Mesenchymal stem cell (in vitro differentiated cells and primary cell): Measurements from ENCODE around the gene SLC51B.

ENCODE experiments used
- DNase-seq: peaks from one replicate; pipeline ENCODE4 v3.0.0-alpha.2; 2013
- H2AFZ ChIP-seq: one replicate; pipeline ENCODE4 v1.6.1; 2013; ENCODE audit warnings: low read depth, mild to moderate bottlenecking, control low read depth, inconsistent platforms, low read length, moderate library complexity
- H2AK5ac ChIP-seq: 2 replicates; pipeline ENCODE4 v1.6.1; 2013; ENCODE audit warnings: low read length, moderate library complexity, mild to moderate bottlenecking, inconsistent platforms; ENCODE audit not compliant: severe bottlenecking
- H2BK120ac ChIP-seq: one replicate; pipeline ENCODE4 v1.6.1; 2013; ENCODE audit warnings: low read depth, mild to moderate bottlenecking, inconsistent platforms, low read length, moderate library complexity
- H2BK12ac ChIP-seq, 2 experiments: one replicate each; pipeline ENCODE4 v1.6.1; 2013; ENCODE audit warnings: inconsistent platforms in 2 of 2, low read length in 2 of 2, mild to moderate bottlenecking in 2 of 2, moderate library complexity in 2 of 2, control low read depth in 1 of 2
- H2BK15ac ChIP-seq: one replicate; pipeline ENCODE4 v1.6.1; 2013; ENCODE audit warnings: mild to moderate bottlenecking, low read depth, inconsistent platforms; ENCODE audit not compliant: poor library complexity, severe bottlenecking
- H2BK5ac ChIP-seq: 2 replicates; pipeline ENCODE4 v1.6.1; 2013; ENCODE audit warnings: low read depth, mild to moderate bottlenecking, low read length, control low read depth, inconsistent platforms; ENCODE audit not compliant: poor library complexity, severe bottlenecking
- H3K14ac ChIP-seq, 2 experiments: one replicate each; pipeline ENCODE4 v1.6.1; 2013; ENCODE audit warnings: inconsistent platforms in 2 of 2, low read length in 2 of 2, control low read depth in 1 of 2, mild to moderate bottlenecking in 1 of 2, moderate library complexity in 1 of 2
- H3K18ac ChIP-seq, 2 experiments: one replicate each; pipeline ENCODE4 v1.6.1; 2013; ENCODE audit warnings: inconsistent platforms in 2 of 2, low read length in 2 of 2, control low read depth in 1 of 2, low read depth in 1 of 2, mild to moderate bottlenecking in 1 of 2
- H3K23ac ChIP-seq, 2 experiments: one replicate each; pipeline ENCODE4 v1.6.1; 2013; ENCODE audit warnings: inconsistent platforms in 2 of 2, low read length in 2 of 2, mild to moderate bottlenecking in 2 of 2, moderate library complexity in 2 of 2, control low read depth in 1 of 2
- H3K27ac ChIP-seq: 2 replicates; pipeline ENCODE4 v1.5.1; 2013; ENCODE audit warnings: mild to moderate bottlenecking, moderate library complexity, low read length, control low read depth, inconsistent platforms; ENCODE audit not compliant: poor library complexity, severe bottlenecking
- H3K27me3 ChIP-seq, 2 experiments: 2 replicates each; pipeline versions ENCODE4 v1.6.1 to v1.7.0; 2013; ENCODE audit warnings: low read length in 2 of 2, mild to moderate bottlenecking in 2 of 2, moderate library complexity in 2 of 2, control low read depth in 1 of 2, inconsistent platforms in 1 of 2; ENCODE audit not compliant: control insufficient read depth in 1 of 2, insufficient read depth in 1 of 2
- H3K36me3 ChIP-seq, 2 experiments: 2 replicates each; pipeline versions ENCODE4 v1.6.1 to v1.7.0; 2013; ENCODE audit warnings: low read length in 2 of 2, control low read depth in 1 of 2, inconsistent platforms in 1 of 2, low read depth in 1 of 2, mild to moderate bottlenecking in 1 of 2; ENCODE audit not compliant: insufficient read depth in 2 of 2, control insufficient read depth in 1 of 2
- H3K4ac ChIP-seq, 2 experiments: one replicate each; pipeline ENCODE4 v1.6.1; 2013; ENCODE audit warnings: inconsistent platforms in 2 of 2, low read length in 2 of 2, mild to moderate bottlenecking in 2 of 2, moderate library complexity in 2 of 2, control low read depth in 1 of 2, low read depth in 1 of 2
- H3K4me1 ChIP-seq: 2 replicates; pipeline ENCODE4 v1.6.1; 2013; ENCODE audit warnings: low read depth, low read length, control low read depth; ENCODE audit not compliant: control insufficient read depth, insufficient read depth
- H3K4me2 ChIP-seq: 2 replicates; pipeline ENCODE4 v1.6.1; 2013; ENCODE audit warnings: low read length, mild to moderate bottlenecking, inconsistent platforms; ENCODE audit not compliant: poor library complexity, severe bottlenecking
- H3K4me3 ChIP-seq, 2 experiments: 2 replicates each; pipeline versions ENCODE4 v1.5.1 to v1.7.0; 2013; ENCODE audit warnings: low read length in 2 of 2, mild to moderate bottlenecking in 2 of 2, control low read depth in 1 of 2, low read depth in 1 of 2; ENCODE audit not compliant: insufficient read depth in 1 of 2
- H3K79me1 ChIP-seq: replicated peaks from 2 replicates; pipeline ENCODE4 v1.6.1; 2013; ENCODE audit warnings: mild to moderate bottlenecking, control low read depth, low read length, inconsistent platforms; ENCODE audit not compliant: poor library complexity, severe bottlenecking
- H3K9ac ChIP-seq: 2 replicates; pipeline ENCODE4 v1.7.0; 2013; ENCODE audit warnings: mild to moderate bottlenecking, low read length, moderate library complexity
- H3K9me3 ChIP-seq: 2 replicates; pipeline ENCODE4 v1.7.0; 2013; ENCODE audit warnings: mild to moderate bottlenecking, low read length; ENCODE audit not compliant: control insufficient read depth
- H4K8ac ChIP-seq: one replicate; pipeline ENCODE4 v1.6.1; 2013; ENCODE audit warnings: inconsistent platforms, mild to moderate bottlenecking, low read length, moderate library complexity
- H4K91ac ChIP-seq: one replicate; pipeline ENCODE4 v1.6.1; 2013; ENCODE audit warnings: mild to moderate bottlenecking, low read length, inconsistent platforms
- WGBS: methylation state at CpG from one replicate; pipeline ENCODE4 v1.1.7; 2013; ENCODE audit warnings: mixed read lengths; 5-methylcytosine and 5-hydroxymethylcytosine counted together

The SLC51B gene

GRCh38 chr15:65067645-65068402, 22.6 kb downstream of the SLC51B start, which contains the start of gene RASL12:
RASL12 (minus strand) TSS chr15:65067991; CDS start chr15:65067835, 156 bp downstream.
- peaks cover 43 to 82% of the 10 kb centered on the region in 2 experiments for H3K27me3 ChIP-seq
- H3K36me3 ChIP-seq, result no peaks in the 10 kb centered on the region
- H3K9me3 ChIP-seq, result no peaks in the 10 kb centered on the region
- peak within 1 kb of the TSS; percentile 87 for H4K91ac ChIP-seq
- H2BK120ac ChIP-seq, result peak within 1 kb of the TSS; percentile 96
- peak within 1 kb of the TSS; percentile 97 for H2BK15ac ChIP-seq
- H3K79me1 ChIP-seq, result no peaks in the 10 kb centered on the region
- H3K18ac ChIP-seq, result peak within 1 kb of the TSS; percentile 75 to 85
- peak within 1 kb of the TSS; percentile 97 for H4K8ac ChIP-seq
- peak within 1 kb of the TSS; percentile 40 to 72 for H3K4me3 ChIP-seq
- H3K27ac ChIP-seq, result no peak within 1 kb of the TSS
- H2AK5ac ChIP-seq, result no peak within 1 kb of the TSS
- no peak for DNase-seq
- H3K4me1 ChIP-seq, result peaks cover 10% of the 10 kb centered on the region
- H2BK12ac ChIP-seq, result peak within 1 kb of the TSS; percentile 85 to 92
- peak within 1 kb of the TSS; percentile 81 to 89 for H3K4ac ChIP-seq
- H3K4me2 ChIP-seq, result peak within 1 kb of the TSS; percentile 54
- H3K14ac ChIP-seq, result peak within 1 kb of the TSS in 1 of 2 experiments; percentile 91
- peak within 1 kb of the TSS; percentile 57 for H3K9ac ChIP-seq
- 7% methylated on average over 35 of the region's 66 CpGs for WGBS
- H2AFZ ChIP-seq, result peak within 1 kb of the TSS; percentile 18
- H3K23ac ChIP-seq, result peak within 1 kb of the TSS; percentile 26 to 80
- no peak within 1 kb of the TSS for H2BK5ac ChIP-seq

- peak overlapping the region; percentile 97 for H4K8ac ChIP-seq
- H2BK15ac ChIP-seq, result peak overlapping the region; percentile 97
- no peak overlapping the region for H2AK5ac ChIP-seq
- H3K14ac ChIP-seq, result no peak overlapping the region
- peak overlapping the region; percentile 75 to 85 for H3K18ac ChIP-seq
- no peaks in the 10 kb centered on the region for H3K36me3 ChIP-seq
- peak overlapping the region in 1 of 2 experiments; percentile 72 for H3K4me3 ChIP-seq
- H3K9ac ChIP-seq, result no peak overlapping the region
- no peak overlapping the region for H3K23ac ChIP-seq
- H3K4me2 ChIP-seq, result no peak overlapping the region
- WGBS, result 72% methylated on average over 3 of the region's 3 CpGs
- H3K79me1 ChIP-seq, result no peaks in the 10 kb centered on the region
- H3K27ac ChIP-seq, result no peak overlapping the region
- no peak overlapping the region for H2AFZ ChIP-seq
- peak overlapping the region; percentile 85 to 92 for H2BK12ac ChIP-seq
- peak overlapping the region; percentile 87 for H4K91ac ChIP-seq
- no peak overlapping the region for H2BK5ac ChIP-seq
- peaks cover 10% of the 10 kb centered on the region for H3K4me1 ChIP-seq
- H3K27me3 ChIP-seq, result peaks cover 37 to 79% of the 10 kb centered on the region in 2 experiments
- peak overlapping the region; percentile 81 to 84 for H3K4ac ChIP-seq
- no peaks in the 10 kb centered on the region for H3K9me3 ChIP-seq
- no peak for DNase-seq
- peak overlapping the region; percentile 96 for H2BK120ac ChIP-seq
These were observed 23.2 kb downstream of the SLC51B start for GRCh38 chr15:65068403-65068788.

GRCh38 chr15:65069179-65069578, 24.0 kb downstream of the SLC51B start:
- H3K27me3 ChIP-seq, result peaks cover 29 to 75% of the 10 kb centered on the region in 2 experiments
- peak; percentile 99 for DNase-seq
- no peak overlapping the region for H2BK5ac ChIP-seq
- H3K14ac ChIP-seq, result no peak overlapping the region
- no peak overlapping the region for H2BK12ac ChIP-seq
- H2AFZ ChIP-seq, result no peak overlapping the region
- H3K4me2 ChIP-seq, result no peak overlapping the region
- H3K4ac ChIP-seq, result no peak overlapping the region
- H2AK5ac ChIP-seq, result no peak overlapping the region
- H2BK15ac ChIP-seq, result no peak overlapping the region
- H3K79me1 ChIP-seq, result no peaks in the 10 kb centered on the region
- H3K23ac ChIP-seq, result no peak overlapping the region
- H3K9ac ChIP-seq, result no peak overlapping the region
- no peak overlapping the region for H3K18ac ChIP-seq
- H3K4me1 ChIP-seq, result peaks cover 10% of the 10 kb centered on the region
- H4K91ac ChIP-seq, result no peak overlapping the region
- H3K9me3 ChIP-seq, result no peaks in the 10 kb centered on the region
- WGBS, result 0% methylated on average over 1 of the region's 1 CpG
- H3K27ac ChIP-seq, result no peak overlapping the region
- no peaks in the 10 kb centered on the region for H3K36me3 ChIP-seq
- H3K4me3 ChIP-seq, result no peak overlapping the region
- H2BK120ac ChIP-seq, result no peak overlapping the region
- peak overlapping the region; percentile 97 for H4K8ac ChIP-seq

GRCh38 chr15:65069779-65070546, 24.8 kb downstream of the SLC51B start:
- Histone ChIP-seq H2BK120ac (peak overlapping the region; percentile 93), H4K8ac (peak overlapping the region; percentile 1), H3K14ac (no peak overlapping the region), H3K36me3 (no peaks in the 10 kb centered on the region), H2BK12ac (peak overlapping the region; percentile 45 to 49), H2BK15ac (no peak overlapping the region), H3K4me2 (no peak overlapping the region), H3K4me3 (no peak overlapping the region), H3K23ac (no peak overlapping the region), H4K91ac (no peak overlapping the region), H3K18ac (peak overlapping the region; percentile 52 to 81), H3K4me1 (peaks cover 10% of the 10 kb centered on the region), H3K9ac (no peak overlapping the region), H3K4ac (peak overlapping the region in 1 of 2 experiments; percentile 81), H3K27me3 (peaks cover 25 to 71% of the 10 kb centered on the region in 2 experiments), H2BK5ac (no peak overlapping the region), H2AFZ (no peak overlapping the region), H3K27ac (no peak overlapping the region), H2AK5ac (no peak overlapping the region), H3K79me1 (no peaks in the 10 kb centered on the region), H3K9me3 (no peaks in the 10 kb centered on the region)
- WGBS, result 91% methylated on average over 5 of the region's 5 CpGs
- DNase-seq, result no peak
